Neuronal stem cell (in vitro differentiated cells): Measurements from ENCODE around the gene CDH24.

Source experiments
- DNase-seq: peaks from one replicate; pipeline ENCODE4 v3.0.0-alpha.2; 2013; ENCODE audit warnings: low spot score
- H2AFZ ChIP-seq: one replicate; pipeline ENCODE4 v1.6.1; 2013; ENCODE audit warnings: mild to moderate bottlenecking, low read length, inconsistent platforms
- H2AK5ac ChIP-seq: 2 replicates; pipeline ENCODE4 v1.6.1; 2013; ENCODE audit warnings: low read depth, mild to moderate bottlenecking, inconsistent platforms, low read length, moderate library complexity, mixed read lengths
- H2BK120ac ChIP-seq: 2 replicates; pipeline ENCODE4 v1.6.1; 2013; ENCODE audit warnings: low read depth, mild to moderate bottlenecking, inconsistent platforms, low read length, moderate library complexity, mixed read lengths
- H2BK12ac ChIP-seq: one replicate; pipeline ENCODE4 v1.6.1; 2013; ENCODE audit warnings: low read length, inconsistent platforms
- H2BK15ac ChIP-seq: 2 replicates; pipeline ENCODE4 v1.6.1; 2013; ENCODE audit warnings: mild to moderate bottlenecking, low read length, inconsistent platforms, mixed read lengths
- H2BK5ac ChIP-seq: one replicate; pipeline ENCODE4 v1.6.1; 2013; ENCODE audit warnings: inconsistent platforms, mild to moderate bottlenecking, low read length, moderate library complexity
- H3K14ac ChIP-seq: one replicate; pipeline ENCODE4 v1.6.1; 2013; ENCODE audit warnings: low read length, inconsistent platforms
- H3K18ac ChIP-seq: 2 replicates; pipeline ENCODE4 v1.6.1; 2013; ENCODE audit warnings: low read length, inconsistent platforms
- H3K23ac ChIP-seq: 2 replicates; pipeline ENCODE4 v1.6.1; 2013; ENCODE audit warnings: low read depth, mild to moderate bottlenecking, mixed read lengths, low read length, inconsistent platforms; ENCODE audit not compliant: poor library complexity
- H3K27ac ChIP-seq: replicated peaks from 3 replicates; pipeline ENCODE4 v1.5.1; 2013; ENCODE audit warnings: low read length, inconsistent platforms
- H3K27me3 ChIP-seq, 3 experiments: 2 replicates each; pipeline ENCODE4 v1.6.1; 2013; ENCODE audit warnings: low read length in 3 of 3, mild to moderate bottlenecking in 2 of 3, inconsistent platforms in 1 of 3, low read depth in 1 of 3, mixed read lengths in 1 of 3, moderate library complexity in 1 of 3; ENCODE audit not compliant: control insufficient read depth in 3 of 3, insufficient read depth in 3 of 3
- H3K36me3 ChIP-seq, 2 donors: replicated peaks in 1 of 2; 2 replicates each; pipeline ENCODE4 v1.6.1; 2013; ENCODE audit warnings: low read length in 2 of 2; ENCODE audit not compliant: control insufficient read depth in 2 of 2, insufficient read depth in 2 of 2
- H3K4ac ChIP-seq: 2 replicates; pipeline ENCODE4 v1.6.1; 2013; ENCODE audit warnings: inconsistent platforms, mild to moderate bottlenecking, low read length, moderate library complexity
- H3K4me1 ChIP-seq, 2 donors: 1 replicate in 1 of 2; 2 replicates in 1 of 2; pipeline ENCODE4 v1.6.1; 2013; ENCODE audit warnings: low read length in 2 of 2, low read depth in 1 of 2; ENCODE audit not compliant: control insufficient read depth in 2 of 2, insufficient read depth in 1 of 2
- H3K4me2 ChIP-seq: one replicate; pipeline ENCODE4 v1.6.1; 2013; ENCODE audit warnings: mild to moderate bottlenecking, low read length, inconsistent platforms; ENCODE audit not compliant: insufficient read depth, poor library complexity, severe bottlenecking
- H3K4me3 ChIP-seq, 2 donors: 2 replicates each; pipeline ENCODE4 v1.5.1; 2013; ENCODE audit warnings: low read length in 2 of 2, mild to moderate bottlenecking in 2 of 2, inconsistent platforms in 1 of 2, moderate library complexity in 1 of 2
- H3K79me1 ChIP-seq: one replicate; pipeline ENCODE4 v1.6.1; 2013; ENCODE audit warnings: low read depth, mild to moderate bottlenecking, inconsistent platforms, low read length, moderate library complexity
- H3K9ac ChIP-seq: one replicate; pipeline ENCODE4 v1.6.1; 2013; ENCODE audit warnings: mild to moderate bottlenecking, low read depth, low read length, inconsistent platforms; ENCODE audit not compliant: poor library complexity
- H3K9me3 ChIP-seq, 2 donors: replicated peaks in 1 of 2; 2 replicates each; pipeline versions ENCODE3 to v1.6.1; 2013; ENCODE audit warnings: low read length in 2 of 2, mild to moderate bottlenecking in 2 of 2, inconsistent platforms in 1 of 2, low read depth in 1 of 2, mixed read lengths in 1 of 2, moderate library complexity in 1 of 2; ENCODE audit not compliant: control insufficient read depth in 2 of 2, insufficient read depth in 1 of 2
- H4K8ac ChIP-seq: one replicate; pipeline ENCODE4 v1.6.1; 2013; ENCODE audit warnings: low read depth, mild to moderate bottlenecking, inconsistent platforms, low read length, moderate library complexity
- H4K91ac ChIP-seq: one replicate; pipeline ENCODE4 v1.6.1; 2013; ENCODE audit warnings: low read length, low read depth, mild to moderate bottlenecking, inconsistent platforms; ENCODE audit not compliant: poor library complexity
- WGBS, 2 donors: extraction: QIAGEN DNeasy Blood & Tissue Kit; methylation state at CpG; one replicate each; pipeline ENCODE4 v1.1.7; 2013; ENCODE audit warnings: missing lambda C conversion rate in 2 of 2, mixed read lengths in 1 of 2; ENCODE audit not compliant: insufficient read length in 2 of 2, insufficient replicate concordance in 1 of 2; ENCODE audit errors: extremely low coverage in 2 of 2; 5-methylcytosine and 5-hydroxymethylcytosine counted together

The CDH24 gene

DNA sequence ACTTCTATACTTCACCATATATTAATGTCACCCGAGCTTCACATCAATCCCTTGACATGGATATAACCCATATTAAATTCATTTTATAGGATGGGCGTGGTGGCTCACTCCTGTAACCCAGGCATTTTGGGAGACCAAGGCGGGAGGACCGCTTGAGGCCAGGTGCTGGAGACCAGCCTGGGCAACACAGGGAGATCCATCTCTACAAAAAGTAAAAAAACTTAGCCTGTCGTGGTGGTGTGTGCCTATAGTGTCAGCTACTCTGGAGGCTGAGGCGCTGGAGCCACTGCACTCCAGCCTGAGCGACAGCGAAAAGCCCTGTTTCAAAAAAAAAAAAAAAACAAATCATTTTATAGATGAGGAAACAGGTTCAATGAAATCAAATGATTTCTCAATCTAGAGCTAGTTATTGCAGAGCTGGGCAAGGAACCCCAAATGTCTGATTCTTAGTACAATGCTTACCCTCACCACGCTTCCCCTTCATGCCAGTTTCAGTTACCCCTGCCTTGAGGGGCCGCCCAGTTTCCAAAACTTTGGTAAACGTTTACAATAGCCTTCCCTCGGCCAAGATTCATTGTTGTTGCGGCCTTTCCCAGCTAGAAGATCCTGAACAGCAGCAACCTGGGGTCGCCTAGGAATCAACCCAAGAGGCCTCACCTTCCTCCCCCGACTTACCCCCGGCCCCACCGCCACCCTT is 23.4 kb downstream of the CDH24 start:
- peak overlapping the region; percentile 89 for H2AFZ ChIP-seq
- no peak overlapping the region for H3K27ac ChIP-seq
- no peak overlapping the region for H3K14ac ChIP-seq
- H3K36me3 ChIP-seq, result peaks cover 14 to 38% of the 10 kb centered on the region in 2 donors
- peak overlapping the region; percentile 82 for H2AK5ac ChIP-seq
- peaks cover 4% of the 10 kb centered on the region for H3K79me1 ChIP-seq
- H2BK120ac ChIP-seq, result peak overlapping the region; percentile 33
- H4K8ac ChIP-seq, result peak overlapping the region; percentile 75
- WGBS, 2 donors, result 100% methylated on average over 1 of the region's 17 CpGs; no CpG with 5 or more reads in 1 of the 2 donors
- H3K4me2 ChIP-seq, result peak overlapping the region; percentile 67
- no peaks in the 10 kb centered on the region for H3K9me3 ChIP-seq
- H4K91ac ChIP-seq, result no peak overlapping the region
- no peak overlapping the region for H2BK12ac ChIP-seq
- peaks cover 0 to 7% of the 10 kb centered on the region in 2 donors for H3K4me1 ChIP-seq
- no peaks in the 10 kb centered on the region for H3K27me3 ChIP-seq
- H3K9ac ChIP-seq, result peak overlapping the region; percentile 89
- peak overlapping the region; percentile 83 to 95 for H3K4me3 ChIP-seq
- no peak overlapping the region for H3K4ac ChIP-seq
- no peak overlapping the region for H2BK5ac ChIP-seq
- no peak for DNase-seq
- H3K18ac ChIP-seq, result peak overlapping the region; percentile 87
- H3K23ac ChIP-seq, result no peak overlapping the region
- H2BK15ac ChIP-seq, result peak overlapping the region; percentile 3

DNA sequence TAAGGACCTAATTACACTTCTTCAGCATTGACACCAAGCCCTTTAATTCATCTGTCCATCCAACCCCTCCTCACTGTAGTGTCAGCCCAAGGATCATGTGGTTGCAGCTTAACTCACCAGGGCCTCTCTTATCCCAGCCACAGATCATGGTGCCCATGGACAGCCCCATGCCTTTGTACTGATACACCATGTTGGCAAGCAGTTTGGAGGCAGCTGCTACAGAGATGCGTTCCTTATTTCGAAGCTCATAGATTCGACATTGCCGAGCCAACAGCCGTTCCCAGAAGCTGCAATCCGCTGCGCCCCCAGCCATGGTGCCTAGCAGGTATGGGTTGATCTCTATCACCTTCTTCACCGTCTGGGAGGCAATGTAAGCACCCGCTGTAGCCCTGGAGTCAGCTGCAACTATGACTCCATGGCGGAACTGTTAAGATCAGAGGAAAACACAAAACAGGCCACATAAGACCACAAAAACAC is 24.0 kb downstream of the CDH24 start:
- H4K91ac ChIP-seq, result no peak overlapping the region

DNA sequence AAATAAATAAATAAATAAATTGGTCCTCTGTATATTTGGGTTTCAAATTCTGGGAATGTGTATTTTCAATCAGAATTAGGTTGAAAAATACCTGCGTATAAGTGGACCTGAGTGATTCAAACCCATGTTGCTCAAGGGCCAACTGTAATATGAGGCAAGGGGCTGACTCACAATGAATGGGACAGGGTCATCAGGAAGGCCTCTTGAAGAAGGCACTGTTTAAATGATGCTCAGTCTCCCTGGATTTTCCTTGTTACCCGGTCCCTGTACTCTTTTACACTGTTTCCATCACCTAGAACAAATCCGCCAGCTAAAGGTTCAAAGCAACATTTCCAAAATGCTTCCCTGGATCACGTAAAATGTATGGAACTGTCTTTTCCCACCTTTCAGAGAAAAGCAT is 26.4 kb downstream of the CDH24 start:
- Histone ChIP-seq H4K8ac (no peak overlapping the region), H2BK12ac (no peak overlapping the region), H3K9ac (no peak overlapping the region), H4K91ac (no peak overlapping the region), H3K4me1 (peaks cover 0 to 9% of the 10 kb centered on the region in 2 donors), H3K27me3 (no peaks in the 10 kb centered on the region), H2BK15ac (no peak overlapping the region), H3K18ac (no peak overlapping the region), H2BK5ac (no peak overlapping the region), H3K9me3 (no peaks in the 10 kb centered on the region), H3K4ac (no peak overlapping the region), H2AK5ac (no peak overlapping the region), H2BK120ac (no peak overlapping the region), H2AFZ (no peak overlapping the region), H3K23ac (no peak overlapping the region), H3K4me2 (no peak overlapping the region), H3K79me1 (peaks cover 4% of the 10 kb centered on the region), H3K14ac (no peak overlapping the region), H3K4me3 (no peak overlapping the region), H3K27ac (no peak overlapping the region), H3K36me3 (peaks cover 19 to 63% of the 10 kb centered on the region in 2 donors)
- no CpG with 5 or more reads among the region's 4 CpGs for WGBS, 2 donors
- DNase-seq, result no peak

More for the DNA sequence above, 24.0 kb downstream of the CDH24 start:
- peak overlapping the region; percentile 80 for H3K23ac ChIP-seq
- H2BK12ac ChIP-seq, result no peak overlapping the region
- peaks cover 0 to 7% of the 10 kb centered on the region in 2 donors for H3K4me1 ChIP-seq
- no peak overlapping the region for H2BK120ac ChIP-seq
- H3K27me3 ChIP-seq, result no peaks in the 10 kb centered on the region
- no peak overlapping the region for H2AFZ ChIP-seq
- H3K4me2 ChIP-seq, result no peak overlapping the region
- H3K9ac ChIP-seq, result peak overlapping the region; percentile 34
- H3K4ac ChIP-seq, result no peak overlapping the region
- DNase-seq, result no peak
- peaks cover 14 to 45% of the 10 kb centered on the region in 2 donors for H3K36me3 ChIP-seq
- no peak overlapping the region for H3K18ac ChIP-seq
- H3K27ac ChIP-seq, result no peak overlapping the region
- H2BK15ac ChIP-seq, result peak overlapping the region; percentile 82
- no CpG with 5 or more reads among the region's 10 CpGs for WGBS, 2 donors
- peak overlapping the region; percentile 57 for H2AK5ac ChIP-seq
- peak overlapping the region; percentile 23 for H4K8ac ChIP-seq
- peaks cover 4% of the 10 kb centered on the region for H3K79me1 ChIP-seq
- H3K14ac ChIP-seq, result no peak overlapping the region
- H3K9me3 ChIP-seq, result no peaks in the 10 kb centered on the region
- H2BK5ac ChIP-seq, result no peak overlapping the region
- H3K4me3 ChIP-seq, result peak overlapping the region; percentile 10 to 83

DNA sequence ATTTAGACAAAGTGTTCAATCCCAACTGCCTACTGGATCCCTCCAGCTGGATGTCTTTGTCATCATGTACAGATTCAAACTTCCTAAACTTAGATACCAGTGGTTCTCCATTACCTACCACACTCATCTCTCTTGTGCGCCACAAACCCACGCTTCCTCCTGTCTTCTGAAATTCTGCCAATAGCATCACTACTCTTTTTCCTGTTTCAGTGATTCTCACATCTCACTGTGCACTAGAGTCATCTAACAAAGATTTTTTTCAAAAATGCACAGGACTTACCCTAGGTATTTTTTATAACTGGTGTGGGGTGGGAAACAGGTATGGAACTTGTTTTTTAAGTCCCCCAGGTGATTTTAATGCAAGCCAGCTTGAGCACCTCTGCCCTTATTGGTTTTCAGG is 28.5 kb downstream of the CDH24 start:
- Histone ChIP-seq H4K8ac (no peak overlapping the region), H3K4ac (no peak overlapping the region), H2AK5ac (no peak overlapping the region), H3K4me3 (no peak overlapping the region), H2BK120ac (no peak overlapping the region), H2BK12ac (no peak overlapping the region), H3K9ac (no peak overlapping the region), H3K36me3 (peaks cover 29 to 83% of the 10 kb centered on the region in 2 donors), H2BK15ac (no peak overlapping the region), H2BK5ac (no peak overlapping the region), H3K23ac (no peak overlapping the region), H3K79me1 (peaks cover 4% of the 10 kb centered on the region), H3K27me3 (no peaks in the 10 kb centered on the region), H3K14ac (no peak overlapping the region), H3K4me1 (peaks cover 2 to 15% of the 10 kb centered on the region in 2 donors), H3K4me2 (no peak overlapping the region), H2AFZ (no peak overlapping the region), H4K91ac (no peak overlapping the region), H3K27ac (no peak overlapping the region), H3K9me3 (no peaks in the 10 kb centered on the region), H3K18ac (no peak overlapping the region)
- no CpG with 5 or more reads among the region's 2 CpGs for WGBS, 2 donors
- no peak for DNase-seq
